DOHH2 (cell line): Measurements from ENCODE around the gene FAM20A.

ENCODE experiments used
- H3F3A ChIP-seq: fragments of 200-600 bp; sonication (generic), shearing (Covaris generic); 2 replicates; pipeline ENCODE4 v1.6.0; 2016; ENCODE audit warnings: antibody characterized with exemption, mild to moderate bottlenecking; ENCODE audit not compliant: control insufficient read depth, insufficient read depth
- H3K27ac ChIP-seq: fragments of 200-600 bp; sonication (generic); 2 replicates; pipeline ENCODE4 v1.5.1; 2014; ENCODE audit warnings: low read depth, mild to moderate bottlenecking, low read length, moderate library complexity
- H3K27me3 ChIP-seq: fragments of 200-600 bp; sonication (generic); 2 replicates; pipeline ENCODE4 v1.6.1; 2014; ENCODE audit warnings: mild to moderate bottlenecking, low read length, mixed read lengths; ENCODE audit not compliant: control insufficient read depth
- H3K36me3 ChIP-seq: fragments of 200-600 bp; sonication (generic); 2 replicates; pipeline ENCODE4 v1.6.1; 2014; ENCODE audit warnings: mild to moderate bottlenecking, low read length, moderate library complexity, mixed read lengths; ENCODE audit not compliant: control insufficient read depth
- H3K4me1 ChIP-seq: fragments of 200-600 bp; sonication (generic); 2 replicates; pipeline ENCODE4 v1.6.1; 2014; ENCODE audit warnings: mild to moderate bottlenecking, low read length, mixed read lengths; ENCODE audit not compliant: control insufficient read depth
- H3K4me2 ChIP-seq: fragments of 200-600 bp; sonication (generic); 2 replicates; pipeline ENCODE4 v1.6.0; 2014; ENCODE audit warnings: mild to moderate bottlenecking, low read length, moderate library complexity
- H3K4me3 ChIP-seq: fragments of 200-600 bp; sonication (generic); 2 replicates; pipeline ENCODE4 v1.5.1; 2014; ENCODE audit warnings: mild to moderate bottlenecking, low read length, mixed read lengths
- H3K79me2 ChIP-seq: fragments of 200-600 bp; sonication (generic); 2 replicates; pipeline ENCODE4 v1.6.1; 2014; ENCODE audit warnings: mild to moderate bottlenecking, low read length, mixed read lengths; ENCODE audit not compliant: control insufficient read depth
- H3K9me2 ChIP-seq: fragments of 200-600 bp; sonication (generic); replicated peaks from 2 replicates; pipeline ENCODE4 v1.6.1; 2014; ENCODE audit warnings: mild to moderate bottlenecking, low read length, mixed read lengths; ENCODE audit not compliant: control insufficient read depth
- H3K9me3 ChIP-seq: fragments of 200-600 bp; sonication (generic); 2 replicates; pipeline ENCODE4 v1.6.1; 2014; ENCODE audit warnings: antibody characterized with exemption, low read length, mixed read lengths; ENCODE audit not compliant: control insufficient read depth, insufficient read depth
- H4K20me1 ChIP-seq: fragments of 200-600 bp; sonication (generic); 2 replicates; pipeline ENCODE4 v1.6.0; 2014; ENCODE audit warnings: low read depth, mild to moderate bottlenecking, antibody characterized with exemption, low read length, moderate library complexity; ENCODE audit not compliant: control insufficient read depth, insufficient read depth
- EZH2phosphoT487 ChIP-seq: fragments of 200-600 bp; sonication (generic); IDR thresholded peaks from 2 replicates; pipeline ENCODE4 v1.6.1; 2017; ENCODE audit warnings: borderline replicate concordance, mild to moderate bottlenecking, antibody characterized with exemption, low read length, moderate library complexity, mixed read lengths
- TF ChIP-seq, protein P1 (sequence below): fragments of 200-600 bp; sonication (generic); IDR thresholded peaks from one replicate; pipeline ENCODE4 v1.5.1; 2014; ENCODE audit warnings: antibody characterized with exemption, mild to moderate bottlenecking, low read depth, low read length; ENCODE audit not compliant: poor library complexity, severe bottlenecking

FAM20A gene

DNA sequence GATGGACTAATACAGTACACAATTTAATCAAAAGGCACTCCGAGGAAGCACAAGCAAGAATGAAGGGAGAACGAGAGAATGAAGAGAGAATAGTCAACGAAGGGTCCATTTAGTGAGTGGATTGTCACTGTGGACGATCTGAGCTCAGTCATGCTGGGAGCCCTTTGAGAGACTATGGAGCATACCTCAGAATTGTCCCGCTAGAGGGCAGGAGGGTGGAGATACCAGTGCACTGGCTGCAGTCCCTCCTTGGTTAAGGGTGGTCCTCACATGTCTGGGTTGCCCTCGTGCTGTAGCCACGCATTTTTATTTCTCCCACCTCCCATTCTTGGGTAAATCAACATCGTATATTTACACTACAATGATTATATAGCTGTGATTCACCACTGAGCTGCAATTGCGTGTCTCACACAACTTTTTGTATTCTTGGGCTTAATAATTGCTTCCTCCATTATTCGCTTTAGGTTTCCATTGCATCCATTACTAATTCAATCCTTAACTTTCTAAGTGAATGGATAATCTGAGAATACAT, 33.2 kb upstream of the FAM20A start:
- H3K4me2 ChIP-seq, result no peak overlapping the region
- no peaks in the 10 kb centered on the region for H4K20me1 ChIP-seq
- no peaks in the 10 kb centered on the region for H3K9me2 ChIP-seq
- no peaks in the 10 kb centered on the region for H3K9me3 ChIP-seq
- H3K4me3 ChIP-seq, result no peak overlapping the region
- no peak overlapping the region for H3K27ac ChIP-seq
- no peaks in the 10 kb centered on the region for H3K4me1 ChIP-seq
- H3K79me2 ChIP-seq, result no peaks in the 10 kb centered on the region
- no peaks in the 10 kb centered on the region for H3K27me3 ChIP-seq
- no peaks in the 10 kb centered on the region for H3K36me3 ChIP-seq
- TF ChIP-seq, protein P1, sequence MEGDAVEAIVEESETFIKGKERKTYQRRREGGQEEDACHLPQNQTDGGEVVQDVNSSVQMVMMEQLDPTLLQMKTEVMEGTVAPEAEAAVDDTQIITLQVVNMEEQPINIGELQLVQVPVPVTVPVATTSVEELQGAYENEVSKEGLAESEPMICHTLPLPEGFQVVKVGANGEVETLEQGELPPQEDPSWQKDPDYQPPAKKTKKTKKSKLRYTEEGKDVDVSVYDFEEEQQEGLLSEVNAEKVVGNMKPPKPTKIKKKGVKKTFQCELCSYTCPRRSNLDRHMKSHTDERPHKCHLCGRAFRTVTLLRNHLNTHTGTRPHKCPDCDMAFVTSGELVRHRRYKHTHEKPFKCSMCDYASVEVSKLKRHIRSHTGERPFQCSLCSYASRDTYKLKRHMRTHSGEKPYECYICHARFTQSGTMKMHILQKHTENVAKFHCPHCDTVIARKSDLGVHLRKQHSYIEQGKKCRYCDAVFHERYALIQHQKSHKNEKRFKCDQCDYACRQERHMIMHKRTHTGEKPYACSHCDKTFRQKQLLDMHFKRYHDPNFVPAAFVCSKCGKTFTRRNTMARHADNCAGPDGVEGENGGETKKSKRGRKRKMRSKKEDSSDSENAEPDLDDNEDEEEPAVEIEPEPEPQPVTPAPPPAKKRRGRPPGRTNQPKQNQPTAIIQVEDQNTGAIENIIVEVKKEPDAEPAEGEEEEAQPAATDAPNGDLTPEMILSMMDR, result no peak
- TF ChIP-seq EZH2phosphoT487, result no peak
- H3F3A ChIP-seq, result no peaks in the 10 kb centered on the region

- Histone ChIP-seq H3K9me3 (no peaks in the 10 kb centered on the region), H3K27ac (no peak overlapping the region), H3K9me2 (no peaks in the 10 kb centered on the region), H3K4me1 (no peaks in the 10 kb centered on the region), H3K79me2 (no peaks in the 10 kb centered on the region), H3K27me3 (no peaks in the 10 kb centered on the region), H3K36me3 (no peaks in the 10 kb centered on the region), H4K20me1 (no peaks in the 10 kb centered on the region), H3K4me2 (no peak overlapping the region), H3F3A (no peaks in the 10 kb centered on the region), H3K4me3 (no peak overlapping the region)
- TF ChIP-seq, protein P1, result no peak
- no peak for TF ChIP-seq EZH2phosphoT487
Measured at GRCh38 chr17:68628576-68628957, 27.4 kb upstream of the FAM20A start.

DNA sequence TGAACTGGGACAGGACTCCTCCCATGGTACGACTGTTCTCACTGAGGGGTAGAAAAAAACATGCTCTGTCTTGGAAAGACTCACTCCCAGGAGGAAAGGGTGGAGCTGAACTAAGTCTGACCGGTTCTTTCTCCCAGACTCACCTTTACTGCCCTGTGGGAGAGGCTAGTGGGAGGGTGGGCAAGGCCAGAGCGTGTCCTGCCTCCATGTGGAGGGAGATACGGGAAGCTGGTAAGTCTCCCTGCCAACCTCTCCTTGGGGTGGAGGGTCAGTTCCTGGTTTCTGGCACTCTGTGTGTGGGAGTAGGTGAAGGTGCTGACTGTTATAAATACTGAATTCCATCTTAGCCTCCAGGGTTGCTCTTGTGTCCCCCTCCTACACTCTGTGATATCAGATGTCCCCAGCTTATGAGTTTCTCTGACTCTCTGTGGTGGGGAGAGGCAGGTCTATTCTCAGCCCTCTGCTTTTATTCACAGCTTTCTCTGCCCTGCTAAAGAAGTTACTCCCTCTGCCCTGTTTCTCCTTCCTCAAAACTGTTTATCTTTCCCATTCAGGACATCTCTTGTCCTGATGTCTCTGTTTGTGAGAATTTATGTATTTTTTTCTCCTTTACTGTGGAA, 26.9 kb upstream of the FAM20A start:
- H3K9me2 ChIP-seq, result no peaks in the 10 kb centered on the region
- H3K36me3 ChIP-seq, result no peaks in the 10 kb centered on the region
- H3F3A ChIP-seq, result no peaks in the 10 kb centered on the region
- H3K9me3 ChIP-seq, result no peaks in the 10 kb centered on the region
- H3K4me3 ChIP-seq, result no peak overlapping the region
- H4K20me1 ChIP-seq, result no peaks in the 10 kb centered on the region
- H3K4me2 ChIP-seq, result no peak overlapping the region
- TF ChIP-seq EZH2phosphoT487, result no peak
- TF ChIP-seq, protein P1, result no peak
- no peak overlapping the region for H3K27ac ChIP-seq
- H3K27me3 ChIP-seq, result no peaks in the 10 kb centered on the region
- no peaks in the 10 kb centered on the region for H3K4me1 ChIP-seq
- no peaks in the 10 kb centered on the region for H3K79me2 ChIP-seq
